DOHH2 (cell line): Measurements from ENCODE around the gene RNASE9.
A peak's percentile ranks its signal among the peaks of the same experiment; 100 is the strongest.

Experiments
- H3F3A ChIP-seq: fragments of 200-600 bp; sonication (generic), shearing (Covaris generic); 2 replicates; pipeline ENCODE4 v1.6.0; 2016; ENCODE audit warnings: antibody characterized with exemption, mild to moderate bottlenecking; ENCODE audit not compliant: control insufficient read depth, insufficient read depth
- H3K27ac ChIP-seq: fragments of 200-600 bp; sonication (generic); 2 replicates; pipeline ENCODE4 v1.5.1; 2014; ENCODE audit warnings: low read depth, mild to moderate bottlenecking, low read length, moderate library complexity
- H3K27me3 ChIP-seq: fragments of 200-600 bp; sonication (generic); 2 replicates; pipeline ENCODE4 v1.6.1; 2014; ENCODE audit warnings: mild to moderate bottlenecking, low read length, mixed read lengths; ENCODE audit not compliant: control insufficient read depth
- H3K36me3 ChIP-seq: fragments of 200-600 bp; sonication (generic); 2 replicates; pipeline ENCODE4 v1.6.1; 2014; ENCODE audit warnings: mild to moderate bottlenecking, low read length, moderate library complexity, mixed read lengths; ENCODE audit not compliant: control insufficient read depth
- H3K4me1 ChIP-seq: fragments of 200-600 bp; sonication (generic); 2 replicates; pipeline ENCODE4 v1.6.1; 2014; ENCODE audit warnings: mild to moderate bottlenecking, low read length, mixed read lengths; ENCODE audit not compliant: control insufficient read depth
- H3K4me2 ChIP-seq: fragments of 200-600 bp; sonication (generic); 2 replicates; pipeline ENCODE4 v1.6.0; 2014; ENCODE audit warnings: mild to moderate bottlenecking, low read length, moderate library complexity
- H3K4me3 ChIP-seq: fragments of 200-600 bp; sonication (generic); 2 replicates; pipeline ENCODE4 v1.5.1; 2014; ENCODE audit warnings: mild to moderate bottlenecking, low read length, mixed read lengths
- H3K79me2 ChIP-seq: fragments of 200-600 bp; sonication (generic); 2 replicates; pipeline ENCODE4 v1.6.1; 2014; ENCODE audit warnings: mild to moderate bottlenecking, low read length, mixed read lengths; ENCODE audit not compliant: control insufficient read depth
- H3K9me2 ChIP-seq: fragments of 200-600 bp; sonication (generic); replicated peaks from 2 replicates; pipeline ENCODE4 v1.6.1; 2014; ENCODE audit warnings: mild to moderate bottlenecking, low read length, mixed read lengths; ENCODE audit not compliant: control insufficient read depth
- H3K9me3 ChIP-seq: fragments of 200-600 bp; sonication (generic); 2 replicates; pipeline ENCODE4 v1.6.1; 2014; ENCODE audit warnings: antibody characterized with exemption, low read length, mixed read lengths; ENCODE audit not compliant: control insufficient read depth, insufficient read depth
- H4K20me1 ChIP-seq: fragments of 200-600 bp; sonication (generic); 2 replicates; pipeline ENCODE4 v1.6.0; 2014; ENCODE audit warnings: low read depth, mild to moderate bottlenecking, antibody characterized with exemption, low read length, moderate library complexity; ENCODE audit not compliant: control insufficient read depth, insufficient read depth
- CTCF ChIP-seq: fragments of 200-600 bp; sonication (generic); IDR thresholded peaks from one replicate; pipeline ENCODE4 v1.5.1; 2014; ENCODE audit warnings: antibody characterized with exemption, mild to moderate bottlenecking, low read depth, low read length; ENCODE audit not compliant: poor library complexity, severe bottlenecking
- EZH2phosphoT487 ChIP-seq: fragments of 200-600 bp; sonication (generic); IDR thresholded peaks from 2 replicates; pipeline ENCODE4 v1.6.1; 2017; ENCODE audit warnings: borderline replicate concordance, mild to moderate bottlenecking, antibody characterized with exemption, low read length, moderate library complexity, mixed read lengths

RNASE9 gene

GRCh38 chr14:20560961-20561360 is at the start of gene RNASE9:
Gene RNASE9, minus strand, starts transcription at chr14:20561047.
- Histone ChIP-seq H3K27ac (no peak within 1 kb of the TSS), H4K20me1 (no peaks in the 10 kb centered on the region), H3K79me2 (no peaks in the 10 kb centered on the region), H3F3A (no peaks in the 10 kb centered on the region), H3K9me3 (no peaks in the 10 kb centered on the region), H3K27me3 (peaks cover 4% of the 10 kb centered on the region; the same call in 1 of the 2 replicates), H3K9me2 (no peaks in the 10 kb centered on the region), H3K4me1 (no peaks in the 10 kb centered on the region), H3K4me2 (no peak within 1 kb of the TSS), H3K36me3 (no peaks in the 10 kb centered on the region), H3K4me3 (no peak within 1 kb of the TSS)
- no peak for TF ChIP-seq EZH2phosphoT487
- no peak for TF ChIP-seq CTCF

GRCh38 chr14:20610002-20610765 is 49.3 kb upstream of the RNASE9 start:
- Histone ChIP-seq H4K20me1 (0 out of 2 replicates have a peak, but pooled peaks cover 4% of the 10 kb centered on the region), H3K4me3 (peak overlapping the region; percentile 79), H3K27me3 (peaks cover 25% of the 10 kb centered on the region), H3K79me2 (no peaks in the 10 kb centered on the region), H3K4me1 (peaks cover 51% of the 10 kb centered on the region), H3K4me2 (peak overlapping the region; percentile 76), H3K36me3 (no peaks in the 10 kb centered on the region), H3F3A (peaks cover 19% of the 10 kb centered on the region), H3K9me3 (no peaks in the 10 kb centered on the region), H3K27ac (no peak overlapping the region), H3K9me2 (no peaks in the 10 kb centered on the region)
- TF ChIP-seq EZH2phosphoT487 (no peak), CTCF (no peak)

- peaks cover 25% of the 10 kb centered on the region for H3K27me3 ChIP-seq
- H3K4me1 ChIP-seq, result peaks cover 49% of the 10 kb centered on the region
- H3K79me2 ChIP-seq, result no peaks in the 10 kb centered on the region
- H3F3A ChIP-seq, result peaks cover 19% of the 10 kb centered on the region
- no peaks in the 10 kb centered on the region for H3K9me3 ChIP-seq
- H4K20me1 ChIP-seq, result 0 out of 2 replicates have a peak, but pooled peaks cover 4% of the 10 kb centered on the region
- H3K27ac ChIP-seq, result no peak overlapping the region
- no peak for TF ChIP-seq EZH2phosphoT487
- TF ChIP-seq CTCF, result peak; percentile 93
- H3K4me3 ChIP-seq, result peak overlapping the region; percentile 79
- H3K36me3 ChIP-seq, result no peaks in the 10 kb centered on the region
- peak overlapping the region; percentile 76 for H3K4me2 ChIP-seq
- H3K9me2 ChIP-seq, result no peaks in the 10 kb centered on the region
Observed at GRCh38 chr14:20609215-20610001, 48.6 kb upstream of the RNASE9 start.
